K562 (cell line): ENCODE results near the gene RNF11. TPM values are rescaled to one million over a fixed set of nuclear protein-coding genes. Genes with fewer than 3 reads are reported as not detected.
A peak's percentile ranks its signal among the peaks of the same experiment; 100 is the strongest.

Source experiments
- CHD7 ChIP-seq: fragments of 200-600 bp; sonication (generic); IDR thresholded peaks from one replicate; pipeline ENCODE4 v1.6.1; 2012; ENCODE audit warnings: mild to moderate bottlenecking, low read depth, low read length, inconsistent platforms
- ETS1 ChIP-seq: conservative IDR thresholded peaks from 2 replicates; pipeline ENCODE4 v1.6.1; 2011; ENCODE audit warnings: low read depth, mild to moderate bottlenecking, low read length; ENCODE audit not compliant: control insufficient read depth
- KAT2B ChIP-seq: IDR thresholded peaks from one replicate; pipeline ENCODE4 v1.6.1; 2012; ENCODE audit warnings: low read depth, mild to moderate bottlenecking, control low read depth, inconsistent platforms, low read length, moderate library complexity
- NCOA6 ChIP-seq: fragments of 450-650 bp; IDR thresholded peaks from 2 replicates; pipeline ENCODE4 v1.6.1; 2017; ENCODE audit warnings: mild to moderate bottlenecking
- NFXL1 ChIP-seq: fragments of 450-650 bp; formaldehyde crosslinking; IDR thresholded peaks from 2 replicates; pipeline ENCODE4 v1.4.0; 2021; ENCODE audit warnings: mild to moderate bottlenecking
- ZNF668 ChIP-seq: fragments of 250-450 bp; sonication (Bioruptor Pico); IDR thresholded peaks from 2 replicates; pipeline ENCODE4 v1.8.0; 2022; ENCODE audit warnings: mild to moderate bottlenecking, inconsistent platforms
- polyA plus RNA-seq, 8 experiments: library from polyadenylated mRNA; depleted of rRNA in 4 of 8; stranded (reverse) in 5 of 8; unstranded in 3 of 8; fragments of >200 nt; fragmentation: Nextera tagmentation in 2 of 8; fragmentation: Illumina TruSeq in 1 of 8; extraction: Ambion mirVana in 2 of 8; extraction: Trizol in 1 of 8; gene quantifications; 2 replicates each; pipeline versions ENCODE4 v1.2.1 to v1.2.3, GENCODE V29; 2011 to 2014; ENCODE audit warnings: inconsistent platforms in 1 of 8, missing spikeins in 1 of 8
- total RNA-seq, 7 experiments: library from RNA; depleted of rRNA in 6 of 7; stranded (reverse); fragments of >200 nt in 6 of 7; fragmentation: Illumina TruSeq in 2 of 7; extraction: Trizol in 2 of 7; gene quantifications; 2 replicates each; pipeline versions ENCODE4 v1.2.1 to v1.2.3, GENCODE V29; 2011 to 2021; ENCODE audit warnings: low replicate concordance in 1 of 7
- TF ChIP-seq, protein P1 (sequence below): sonication (generic); formaldehyde crosslinking; IDR thresholded peaks from 2 replicates; pipeline ENCODE4 v1.8.1; 2023; ENCODE audit warnings: mild to moderate bottlenecking, missing genetic modification reagents, moderate library complexity
- TF ChIP-seq, protein P2 (sequence below), 2 experiments: fragments of 150-350 bp in 1 of 2; IDR thresholded peaks; 2 replicates each; pipeline ENCODE4 v1.6.1; 2012 to 2016; ENCODE audit warnings: low read depth in 2 of 2, low read length in 2 of 2, mild to moderate bottlenecking in 1 of 2, moderate library complexity in 1 of 2

Gene RNF11
- total and polyA plus RNA-seq, 9 of the 15 experiments (the other 6 are each of a cell fraction or from before 2014, with no cell fraction given) = 5.7 to 34.3 (median 23.1) TPM

DNA sequence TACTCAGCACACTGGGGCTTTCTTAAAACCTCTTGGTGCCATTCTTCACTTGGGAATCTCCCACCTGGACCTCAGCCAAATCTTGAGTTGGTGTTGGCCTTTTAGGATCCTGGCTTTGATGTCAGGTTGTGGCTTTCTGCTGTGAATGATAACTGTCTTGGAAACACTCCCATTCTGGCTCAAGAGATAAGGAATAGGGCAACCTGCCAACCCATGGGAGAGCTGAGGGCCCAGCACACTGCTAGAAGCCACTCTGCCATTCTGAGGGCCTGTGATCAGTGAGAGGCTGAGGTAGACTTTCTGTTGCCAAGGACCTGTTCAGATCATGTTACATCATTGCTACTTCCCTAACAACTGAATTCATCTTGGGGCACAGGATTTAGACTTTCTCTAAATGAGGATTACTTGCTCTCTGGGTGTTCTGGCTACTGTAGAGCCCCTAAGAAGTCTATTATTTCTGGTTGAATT is 48.4 kb downstream of the RNF11 start (continued):
- TF ChIP-seq CHD7 (no peak), KAT2B (no peak), NFXL1 (CRISPR knock-in tag) (no peak), ETS1 (no peak), ZNF668 (CRISPR knock-in tag) (no peak), NCOA6 (no peak)
- TF ChIP-seq, protein P1, sequence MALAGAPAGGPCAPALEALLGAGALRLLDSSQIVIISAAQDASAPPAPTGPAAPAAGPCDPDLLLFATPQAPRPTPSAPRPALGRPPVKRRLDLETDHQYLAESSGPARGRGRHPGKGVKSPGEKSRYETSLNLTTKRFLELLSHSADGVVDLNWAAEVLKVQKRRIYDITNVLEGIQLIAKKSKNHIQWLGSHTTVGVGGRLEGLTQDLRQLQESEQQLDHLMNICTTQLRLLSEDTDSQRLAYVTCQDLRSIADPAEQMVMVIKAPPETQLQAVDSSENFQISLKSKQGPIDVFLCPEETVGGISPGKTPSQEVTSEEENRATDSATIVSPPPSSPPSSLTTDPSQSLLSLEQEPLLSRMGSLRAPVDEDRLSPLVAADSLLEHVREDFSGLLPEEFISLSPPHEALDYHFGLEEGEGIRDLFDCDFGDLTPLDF (CRISPR knock-in tag) = no peak
- TF ChIP-seq, protein P2, sequence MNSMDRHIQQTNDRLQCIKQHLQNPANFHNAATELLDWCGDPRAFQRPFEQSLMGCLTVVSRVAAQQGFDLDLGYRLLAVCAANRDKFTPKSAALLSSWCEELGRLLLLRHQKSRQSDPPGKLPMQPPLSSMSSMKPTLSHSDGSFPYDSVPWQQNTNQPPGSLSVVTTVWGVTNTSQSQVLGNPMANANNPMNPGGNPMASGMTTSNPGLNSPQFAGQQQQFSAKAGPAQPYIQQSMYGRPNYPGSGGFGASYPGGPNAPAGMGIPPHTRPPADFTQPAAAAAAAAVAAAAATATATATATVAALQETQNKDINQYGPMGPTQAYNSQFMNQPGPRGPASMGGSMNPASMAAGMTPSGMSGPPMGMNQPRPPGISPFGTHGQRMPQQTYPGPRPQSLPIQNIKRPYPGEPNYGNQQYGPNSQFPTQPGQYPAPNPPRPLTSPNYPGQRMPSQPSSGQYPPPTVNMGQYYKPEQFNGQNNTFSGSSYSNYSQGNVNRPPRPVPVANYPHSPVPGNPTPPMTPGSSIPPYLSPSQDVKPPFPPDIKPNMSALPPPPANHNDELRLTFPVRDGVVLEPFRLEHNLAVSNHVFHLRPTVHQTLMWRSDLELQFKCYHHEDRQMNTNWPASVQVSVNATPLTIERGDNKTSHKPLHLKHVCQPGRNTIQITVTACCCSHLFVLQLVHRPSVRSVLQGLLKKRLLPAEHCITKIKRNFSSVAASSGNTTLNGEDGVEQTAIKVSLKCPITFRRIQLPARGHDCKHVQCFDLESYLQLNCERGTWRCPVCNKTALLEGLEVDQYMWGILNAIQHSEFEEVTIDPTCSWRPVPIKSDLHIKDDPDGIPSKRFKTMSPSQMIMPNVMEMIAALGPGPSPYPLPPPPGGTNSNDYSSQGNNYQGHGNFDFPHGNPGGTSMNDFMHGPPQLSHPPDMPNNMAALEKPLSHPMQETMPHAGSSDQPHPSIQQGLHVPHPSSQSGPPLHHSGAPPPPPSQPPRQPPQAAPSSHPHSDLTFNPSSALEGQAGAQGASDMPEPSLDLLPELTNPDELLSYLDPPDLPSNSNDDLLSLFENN (IDR thresholded peaks at IDR 0.05; ENCODE audit: low read depth in 2 of 2, low read length in 2 of 2) = peak in 1 of 2 experiments; percentile 98; a peak in 2 of 4 replicates
